ENCODE data around the gene ATP5PD.
"Not testable (repeated sequence)": the region's sequence is repeated elsewhere in the genome, so short reads cannot be mapped to it uniquely, and the experiment has no call there.

The ATP5PD gene

GRCh38 chr17:75077072-75077495 is 30.3 kb upstream of the ATP5PD start:
- no peak for DNase-seq

GRCh38 chr17:75075597-75076336 is 29.0 kb upstream of the ATP5PD start:
- no peak for DNase-seq

- DNase-seq = no peak
Measured at GRCh38 chr17:75074532-75074931, 27.8 kb upstream of the ATP5PD start.

GRCh38 chr17:75073618-75074047 is 26.9 kb upstream of the ATP5PD start:
- DNase-seq = no peak

- DNase-seq = not testable (repeated sequence)
Measured at GRCh38 chr17:75072909-75073308, 26.1 kb upstream of the ATP5PD start.

GRCh38 chr17:75071478-75072271 is 24.9 kb upstream of the ATP5PD start:
- not testable (repeated sequence) for DNase-seq

GRCh38 chr17:75069783-75070182 is 23.0 kb upstream of the ATP5PD start:
- DNase-seq = peak; percentile 20

GRCh38 chr17:75068750-75069149 is 22.0 kb upstream of the ATP5PD start:
- DNase-seq = no peak

- no peak for DNase-seq
Measured at GRCh38 chr17:75067856-75068255, 21.1 kb upstream of the ATP5PD start.

GRCh38 chr17:75065562-75066151 is 18.9 kb upstream of the ATP5PD start:
- no peak for DNase-seq

GRCh38 chr17:75064867-75065561 is 18.2 kb upstream of the ATP5PD start:
- DNase-seq = no peak

- DNase-seq = no peak
Measured at GRCh38 chr17:75064460-75064859, 17.7 kb upstream of the ATP5PD start.

GRCh38 chr17:75064040-75064439 is 17.3 kb upstream of the ATP5PD start:
- DNase-seq = no peak

- DNase-seq = no peak
Measured at GRCh38 chr17:75063626-75064025, 16.9 kb upstream of the ATP5PD start.

GRCh38 chr17:75063201-75063600 is 16.4 kb upstream of the ATP5PD start:
- no peak for DNase-seq

GRCh38 chr17:75061618-75062017 is 14.8 kb upstream of the ATP5PD start:
- DNase-seq = no peak

GRCh38 chr17:75061055-75061438 is 14.3 kb upstream of the ATP5PD start:
- no peak for DNase-seq

GRCh38 chr17:75060434-75061054 is 13.8 kb upstream of the ATP5PD start:
- DNase-seq = no peak

GRCh38 chr17:75059369-75060345 is 12.9 kb upstream of the ATP5PD start:
- no peak for DNase-seq

GRCh38 chr17:75051941-75052340 is 5.2 kb upstream of the ATP5PD start:
- no peak for DNase-seq

GRCh38 chr17:75049706-75050105 is 2.9 kb upstream of the ATP5PD start:
- no peak for DNase-seq

GRCh38 chr17:75049057-75049456 is 2.3 kb upstream of the ATP5PD start:
- DNase-seq = no peak
